HG02678 (cell line): Measurements from ENCODE around the gene HS3ST4.
"Not testable (repeated sequence)": the region's sequence is repeated elsewhere in the genome, so short reads cannot be mapped to it uniquely, and the experiment has no call there.

Source experiments
- ATAC-seq: cut with Tn5 transposase; IDR thresholded peaks from one replicate; pipeline ENCODE4 v1.9.1; 2021; ENCODE audit warnings: mild to moderate bottlenecking, moderate library complexity; ENCODE audit not compliant: unreplicated experiment

HS3ST4 gene

GRCh38 chr16:26078716-26079355, 387.1 kb downstream of the HS3ST4 start:
- ATAC-seq, result no peak

- ATAC-seq, result no peak
These were observed 395.3 kb downstream of the HS3ST4 start for GRCh38 chr16:26087091-26087490.

- no peak for ATAC-seq
These were observed 399.8 kb downstream of the HS3ST4 start for GRCh38 chr16:26091511-26091910.

- ATAC-seq, result not testable (repeated sequence)
These were observed 406.4 kb downstream of the HS3ST4 start for GRCh38 chr16:26098206-26098605.

- ATAC-seq, result no peak
These were observed 410.6 kb downstream of the HS3ST4 start for GRCh38 chr16:26102369-26102768.

GRCh38 chr16:26108836-26109505, 417.2 kb downstream of the HS3ST4 start:
- no peak for ATAC-seq

- no peak for ATAC-seq
These were observed 420.1 kb downstream of the HS3ST4 start for GRCh38 chr16:26111900-26112299.

- no peak for ATAC-seq
These were observed 426.8 kb downstream of the HS3ST4 start for GRCh38 chr16:26118575-26118974.

- ATAC-seq, result no peak
These were observed 429.0 kb downstream of the HS3ST4 start for GRCh38 chr16:26120729-26121128.

- no peak for ATAC-seq
These were observed 436.5 kb downstream of the HS3ST4 start for GRCh38 chr16:26128296-26128695.

GRCh38 chr16:26129997-26130396, 438.2 kb downstream of the HS3ST4 start:
- ATAC-seq, result no peak

- ATAC-seq, result no peak
These were observed 441.8 kb downstream of the HS3ST4 start for GRCh38 chr16:26133416-26134093.

- ATAC-seq, result no peak
These were observed 442.8 kb downstream of the HS3ST4 start for GRCh38 chr16:26134588-26134987.

- no peak for ATAC-seq
These were observed 446.2 kb downstream of the HS3ST4 start for GRCh38 chr16:26137956-26138355.

- ATAC-seq, result no peak
These were observed 447.3 kb downstream of the HS3ST4 start for GRCh38 chr16:26139091-26139490.

- no peak for ATAC-seq
These were observed 448.1 kb downstream of the HS3ST4 start for GRCh38 chr16:26139884-26140283.

GRCh38 chr16:26149364-26150190, 457.8 kb downstream of the HS3ST4 start:
- ATAC-seq, result no peak

- no peak for ATAC-seq
These were observed 463.5 kb downstream of the HS3ST4 start for GRCh38 chr16:26155221-26155620.

GRCh38 chr16:26157319-26157718, 465.6 kb downstream of the HS3ST4 start:
- ATAC-seq, result no peak

GRCh38 chr16:26158142-26158759, 466.5 kb downstream of the HS3ST4 start:
- no peak for ATAC-seq
